ENCODE data around the gene C11orf65. TPM values are rescaled to one million over a fixed set of nuclear protein-coding genes. Genes with fewer than 3 reads are reported as not detected.
"Not testable (repeated sequence)": the region's sequence is repeated elsewhere in the genome, so short reads cannot be mapped to it uniquely, and the experiment has no call there.

C11orf65 gene
- total RNA-seq, 1 experiment from 2014 or later: 0.41 TPM

DNA sequence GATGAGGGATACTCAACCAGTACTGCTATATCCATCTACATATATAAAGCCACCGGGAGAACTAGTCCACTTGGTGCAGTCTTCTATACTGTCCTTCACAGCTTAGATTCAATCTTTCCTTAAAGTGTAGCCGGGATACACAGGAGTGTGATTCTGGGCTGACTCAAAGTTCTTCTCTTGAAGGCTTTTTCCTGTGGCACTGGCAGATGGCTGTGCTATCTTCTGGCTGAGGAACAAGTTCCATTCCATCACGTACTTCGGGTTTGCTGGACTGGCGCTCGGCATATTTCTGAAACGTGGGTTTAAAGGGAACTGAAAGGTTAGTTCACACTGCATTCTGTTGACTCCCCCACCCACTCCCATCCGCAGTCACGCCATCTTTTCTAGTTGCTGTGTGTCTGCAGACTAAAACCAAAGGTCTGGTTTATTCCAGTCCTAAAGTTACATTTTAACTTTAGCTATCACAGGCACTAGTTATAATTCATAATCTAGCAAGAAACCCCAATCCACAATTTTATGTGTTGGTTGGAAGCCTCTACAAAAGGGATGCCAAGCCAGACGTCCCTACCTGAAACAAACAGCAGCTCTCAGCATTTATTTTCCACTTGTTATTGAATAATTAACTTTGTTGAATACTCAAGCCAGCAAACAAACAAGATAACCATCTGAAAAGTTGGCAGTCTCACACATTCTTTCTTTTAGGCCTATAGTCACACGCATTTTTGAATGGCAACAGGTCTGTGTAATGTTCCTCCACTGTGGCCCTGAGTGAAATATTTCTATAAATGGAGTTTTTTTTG lies 7.5 kb upstream of the C11orf65 start:
- DNase-seq (ENCODE audit: low spot score): no peak

DNA sequence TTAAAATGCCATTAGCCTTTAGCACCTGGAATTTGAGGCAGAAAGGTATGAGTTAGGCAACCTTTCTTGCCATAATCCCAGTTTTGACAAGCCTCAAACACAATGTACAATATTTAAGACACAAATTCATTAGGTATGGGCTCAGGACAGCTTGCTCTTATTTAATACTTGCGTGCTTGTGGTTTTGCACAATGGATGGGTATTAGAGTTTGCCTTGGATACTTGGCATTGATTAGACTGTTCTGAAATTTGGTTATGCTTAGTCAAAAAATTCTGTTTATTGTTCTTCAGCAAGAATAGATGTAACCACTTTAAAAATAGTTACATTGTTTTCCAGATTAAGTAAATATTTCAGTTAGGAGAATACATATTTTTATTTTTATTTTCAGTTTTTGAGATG lies 5.4 kb upstream of the C11orf65 start:
- no peak for DNase-seq (ENCODE audit: low spot score)

GRCh38 chr11:108468478-108468864 lies 1.1 kb upstream of the C11orf65 start:
- DNase-seq (ENCODE audit: low spot score): no peak

- DNase-seq (ENCODE audit: low spot score): no peak
Measured at GRCh38 chr11:108466405-108466804, 924 bp downstream of the C11orf65 start.

- DNase-seq (ENCODE audit: low spot score): no peak
Measured at GRCh38 chr11:108453207-108453835, 14.0 kb downstream of the C11orf65 start.

GRCh38 chr11:108441445-108441844 lies 25.9 kb downstream of the C11orf65 start:
- DNase-seq (ENCODE audit: low spot score): not testable (repeated sequence)

DNA sequence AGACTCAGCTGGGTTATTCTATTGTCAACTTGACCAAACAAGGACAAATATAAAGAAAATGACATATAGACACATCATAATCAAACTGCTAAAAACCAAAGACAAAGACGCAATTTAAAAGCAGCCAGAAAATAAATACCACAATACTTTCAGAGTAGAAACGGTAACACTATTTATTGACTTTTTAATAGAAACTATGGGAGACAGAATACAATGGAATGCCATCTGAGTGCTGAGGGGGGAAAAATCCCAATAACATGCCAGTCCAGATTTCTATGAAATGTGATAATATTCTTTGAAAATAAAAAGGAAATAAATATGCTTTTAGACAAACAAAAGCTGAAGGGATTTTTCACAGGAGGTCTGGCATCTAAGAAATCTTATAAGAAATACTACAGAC lies 30.7 kb downstream of the C11orf65 start:
- no peak for DNase-seq (ENCODE audit: low spot score)

- DNase-seq (ENCODE audit: low spot score): no peak
Measured at GRCh38 chr11:108435066-108435465, 32.3 kb downstream of the C11orf65 start.

DNA sequence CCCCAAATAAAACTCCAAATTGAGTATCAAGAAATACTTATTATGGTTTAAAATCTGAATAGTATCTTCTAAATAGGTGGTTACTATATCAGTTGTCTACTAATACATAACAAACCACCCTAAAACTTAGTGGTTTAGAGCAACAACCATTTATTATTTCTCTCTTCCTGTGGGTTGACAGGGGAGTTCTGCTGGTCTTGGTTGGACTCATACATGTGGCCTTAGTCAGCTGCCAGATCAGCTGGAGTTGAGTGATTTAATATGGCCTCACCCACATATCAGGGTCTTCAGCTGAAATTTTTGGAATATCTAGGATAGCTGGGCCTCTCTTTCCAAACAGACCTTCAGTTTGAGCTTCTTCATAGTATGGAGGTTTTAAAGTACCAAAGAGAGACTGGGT lies 34.5 kb downstream of the C11orf65 start:
- DNase-seq (ENCODE audit: low spot score): no peak

GRCh38 chr11:108431997-108432396 lies 35.3 kb downstream of the C11orf65 start:
- DNase-seq (ENCODE audit: low spot score): no peak

- no peak for DNase-seq (ENCODE audit: low spot score)
Measured at GRCh38 chr11:108431370-108431769, 36.0 kb downstream of the C11orf65 start.

- peak; percentile 7 for DNase-seq (ENCODE audit: low spot score)
Measured at GRCh38 chr11:108417551-108417950, 49.8 kb downstream of the C11orf65 start.

DNA sequence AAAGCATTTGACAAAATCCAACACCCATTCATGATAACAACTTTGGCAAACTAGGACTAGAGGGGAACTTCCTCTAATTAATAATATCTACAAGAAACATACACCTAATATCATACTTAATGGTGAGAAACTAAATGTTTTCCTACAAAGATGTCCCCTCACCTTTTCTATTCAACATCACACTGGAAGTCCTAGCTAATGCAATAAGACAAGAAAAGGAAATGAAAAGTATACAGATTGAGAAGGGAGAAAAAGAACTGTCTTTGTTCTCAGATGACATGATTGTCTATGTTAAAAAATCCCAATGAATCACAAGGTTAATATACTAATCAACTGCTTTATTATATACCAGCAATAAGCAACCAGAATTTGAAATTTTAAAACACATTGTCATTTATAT lies 52.4 kb downstream of the C11orf65 start:
- DNase-seq (ENCODE audit: low spot score): no peak

- DNase-seq (ENCODE audit: low spot score): no peak
Measured at GRCh38 chr11:108405706-108406105, 61.6 kb downstream of the C11orf65 start.

DNA sequence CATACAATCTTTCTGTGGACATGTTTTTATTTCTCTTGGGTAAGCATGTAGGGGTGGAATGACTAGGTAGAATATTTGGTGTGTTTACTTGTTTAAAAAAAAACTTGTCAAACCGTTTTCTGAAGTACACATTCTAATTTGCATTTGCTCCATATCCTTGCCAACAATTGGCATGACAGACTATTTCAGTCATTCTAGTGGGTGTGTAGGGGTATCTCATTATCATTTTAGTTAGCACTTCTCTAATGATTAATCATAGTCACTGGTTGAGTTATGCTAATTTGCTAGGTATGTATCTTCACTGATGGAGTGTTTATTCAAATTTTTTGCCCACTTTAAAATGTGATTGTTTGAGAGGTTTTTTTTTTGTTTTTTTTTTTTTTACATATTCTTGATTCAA lies 64.3 kb downstream of the C11orf65 start:
- no peak for DNase-seq (ENCODE audit: low spot score)

DNA sequence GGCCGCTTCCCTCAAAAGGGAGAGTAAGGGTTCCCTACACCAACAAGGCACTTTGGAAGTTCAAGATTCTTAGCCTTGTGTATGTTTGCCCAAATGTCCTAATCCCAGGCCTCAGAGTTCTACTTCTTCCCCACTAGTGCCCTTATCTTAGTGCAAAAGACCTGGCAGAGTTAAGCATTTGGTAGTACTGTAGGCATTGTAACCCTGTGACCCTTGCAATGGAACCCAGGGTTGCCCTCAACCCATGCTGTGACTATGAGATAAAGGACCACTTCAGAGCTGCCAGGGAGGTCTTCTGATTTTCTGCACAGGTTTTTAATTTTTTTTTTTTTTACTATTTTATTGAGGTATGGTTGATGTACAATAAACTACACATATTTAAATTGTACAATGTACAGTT lies 65.1 kb downstream of the C11orf65 start:
- DNase-seq (ENCODE audit: low spot score): no peak

GRCh38 chr11:108398439-108398838 lies 68.9 kb downstream of the C11orf65 start:
- no peak for DNase-seq (ENCODE audit: low spot score)

- not testable (repeated sequence) for DNase-seq (ENCODE audit: low spot score)
Measured at GRCh38 chr11:108396672-108397071, 70.7 kb downstream of the C11orf65 start.

GRCh38 chr11:108394744-108395284 lies 72.5 kb downstream of the C11orf65 start:
- no peak for DNase-seq (ENCODE audit: low spot score)

- no peak for DNase-seq (ENCODE audit: low spot score)
Measured at GRCh38 chr11:108393046-108393445, 74.3 kb downstream of the C11orf65 start.

- DNase-seq (ENCODE audit: low spot score): no peak
Measured at GRCh38 chr11:108392353-108392752, 75.0 kb downstream of the C11orf65 start.

DNA sequence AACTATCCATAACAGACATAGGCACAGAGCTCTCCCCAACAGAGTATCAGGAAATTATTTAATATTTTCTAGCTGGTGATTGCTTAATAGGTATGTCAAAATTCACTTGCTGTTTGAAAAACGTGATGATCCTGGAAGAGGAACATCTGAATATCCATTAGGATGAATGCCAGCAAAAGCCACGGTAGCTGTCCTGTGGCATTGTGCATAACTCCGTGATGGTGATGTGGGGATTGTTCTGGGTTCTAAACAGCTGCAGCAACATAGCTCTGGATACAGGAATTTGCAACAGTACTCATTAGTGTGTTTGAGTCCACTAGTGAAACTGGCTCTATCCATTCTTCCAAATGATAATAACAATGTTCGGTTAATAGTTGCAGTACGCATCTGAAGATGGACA lies 78.8 kb downstream of the C11orf65 start:
- no peak for DNase-seq (ENCODE audit: low spot score)

DNA sequence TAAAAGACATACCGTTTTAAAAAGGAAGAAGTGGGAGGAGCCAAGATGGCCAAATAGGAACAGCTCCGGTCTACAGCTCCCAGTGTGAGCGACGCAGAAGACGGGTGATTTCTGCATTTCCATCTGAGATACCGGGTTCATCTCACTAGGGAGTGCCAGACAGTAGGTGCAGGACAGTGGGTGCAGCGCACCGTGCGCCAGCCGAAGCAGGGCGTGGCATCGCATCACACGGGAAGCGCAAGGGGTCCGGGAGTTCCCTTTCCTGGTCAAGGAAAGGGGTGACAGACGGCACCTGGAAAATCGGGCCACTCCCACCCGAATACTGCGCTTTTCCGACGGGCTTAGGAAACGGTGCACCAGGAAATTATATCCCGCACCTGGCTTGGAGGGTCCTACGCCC lies 93.8 kb downstream of the C11orf65 start:
- DNase-seq (ENCODE audit: low spot score): not testable (repeated sequence)
